Activated naive CD4-positive, alpha-beta T cell treated with anti-CD3 and anti-CD28 coated beads, Interleukin-2, amount 10 ng/mL, durations not matched to agents 5 hours and 36 hours (primary cell): ENCODE results near the gene C17orf58. TPM values are rescaled to one million over a fixed set of nuclear protein-coding genes. Genes with fewer than 3 reads are reported as not detected.

Experiments used
- total RNA-seq, 2 experiments: library from RNA; stranded (reverse); gene quantifications; one replicate each; pipeline ENCODE4 v1.2.3, GENCODE V29; 2021

C17orf58 gene
- total RNA-seq, result 1 to 10 TPM; 3.4 to 3.9 TPM

DNA sequence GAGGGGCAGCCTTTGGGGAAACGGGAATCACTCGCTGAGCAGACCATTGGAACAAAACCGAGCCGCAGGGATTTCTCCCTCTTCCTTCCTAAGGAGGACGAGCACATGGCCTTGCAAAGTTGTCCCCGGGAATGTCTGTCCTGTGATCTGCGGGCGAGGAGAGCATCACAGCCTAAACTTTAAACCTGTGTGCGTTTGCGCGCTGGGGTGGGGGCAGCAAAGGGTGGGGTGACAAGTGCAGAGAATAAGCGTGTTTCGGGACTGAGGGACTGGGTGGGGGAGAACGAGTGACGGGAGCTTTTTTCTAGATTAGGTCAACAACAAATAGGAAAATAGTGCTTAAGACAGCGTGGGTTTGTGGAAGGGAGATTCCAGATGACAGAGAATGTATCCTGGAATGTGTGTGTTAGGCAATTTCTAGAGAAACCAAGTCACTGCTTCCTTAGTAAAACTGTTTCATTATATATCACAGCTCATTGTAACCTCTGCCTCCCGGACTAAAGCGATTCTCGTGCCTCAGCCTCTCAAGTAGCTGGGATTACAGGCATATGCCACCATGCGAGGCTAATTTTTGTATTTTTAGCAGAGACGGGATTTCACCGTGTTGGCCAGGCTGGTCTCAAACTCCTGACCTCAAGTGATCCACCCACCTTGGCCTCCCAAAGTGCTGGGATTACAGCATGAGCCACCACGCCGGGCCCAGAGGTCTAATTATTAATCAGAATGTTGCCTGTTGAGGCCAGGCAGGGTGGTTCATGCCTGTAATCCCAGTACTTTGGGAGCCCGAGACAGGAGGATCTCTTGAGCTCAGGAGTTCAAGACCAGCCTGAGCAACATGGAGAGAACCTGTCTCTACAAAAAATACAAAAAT is at the start of gene C17orf58:
C17orf58 (minus strand) TSS at position 169 of the 871 bp plus-strand sequence. CDS start 271 bp downstream, outside the sequence.

DNA sequence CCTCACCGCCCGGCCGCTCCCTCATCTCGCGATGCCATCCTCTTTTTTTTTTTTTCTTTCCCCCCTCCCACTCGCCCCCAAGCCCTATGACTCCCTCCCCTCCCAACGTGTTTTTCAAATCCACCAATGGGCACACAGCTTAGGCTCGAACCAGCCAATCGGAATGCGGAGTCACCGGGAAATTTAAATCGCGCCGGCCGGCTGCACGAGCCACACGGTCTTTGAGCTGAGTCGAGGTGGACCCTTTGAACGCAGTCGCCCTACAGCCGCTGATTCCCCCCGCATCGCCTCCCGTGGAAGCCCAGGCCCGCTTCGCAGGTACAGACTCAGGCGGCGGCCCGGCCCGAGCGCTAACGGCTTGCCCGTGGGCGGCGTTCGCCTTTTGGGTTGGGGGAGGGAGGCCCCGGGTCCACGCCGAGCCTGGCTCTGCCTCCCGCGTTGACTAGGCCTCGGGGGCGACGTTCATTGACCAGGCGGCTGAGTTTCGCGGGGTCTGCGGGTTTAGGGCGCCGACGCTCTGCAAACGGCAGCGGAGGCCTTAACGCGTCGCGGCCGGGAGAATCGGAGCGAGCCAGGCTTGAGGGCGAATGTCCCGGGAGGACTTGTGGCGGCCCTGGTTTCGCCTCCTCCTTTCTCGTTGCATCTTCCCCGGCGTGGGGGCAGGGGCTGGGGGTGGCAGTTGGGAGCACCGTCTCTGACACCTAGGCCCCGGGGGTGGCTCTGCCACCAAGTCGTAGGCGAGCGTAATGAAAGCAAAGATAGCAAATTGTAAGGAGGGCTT is 39.4 kb upstream of the C17orf58 start, which contains the start of gene KPNA2:
KPNA2 (plus strand) TSS at position 213 of the 781 bp plus-strand sequence. CDS start 1,398 bp downstream, outside the sequence.

Other genes with a start within 250 kb of the C17orf58 start
- gene BPTF, start 171.0 kb downstream of the C17orf58 start, total RNA-seq, result 100 to 1,000 TPM; 104 to 106 TPM
- 100 to 1,000 TPM; 138 to 153 TPM for gene KPNA2, start 39.3 kb upstream of the C17orf58 start, total RNA-seq